Measurements from ENCODE around the gene GMEB2.

- TF ChIP-seq GATA2 (IDR thresholded peaks at IDR 0.05; ENCODE audit: low read depth, low read length), result no peak
- no peak for TF ChIP-seq GATA3 (IDR thresholded peaks at IDR 0.05; ENCODE audit: low read depth, low read length)
These were observed 39.6 kb downstream of the GMEB2 start for GRCh38 chr20:63587256-63587655.
